DOHH2 (cell line): ENCODE results near the gene BMP8B.
A peak's percentile ranks its signal among the peaks of the same experiment; 100 is the strongest.

ENCODE experiments used
- EZH2phosphoT487 ChIP-seq: fragments of 200-600 bp; sonication (generic); IDR thresholded peaks from 2 replicates; pipeline ENCODE4 v1.6.1; 2017; ENCODE audit warnings: borderline replicate concordance, mild to moderate bottlenecking, antibody characterized with exemption, low read length, moderate library complexity, mixed read lengths
- TF ChIP-seq, protein P1 (sequence below): fragments of 200-600 bp; sonication (generic); IDR thresholded peaks from one replicate; pipeline ENCODE4 v1.5.1; 2014; ENCODE audit warnings: antibody characterized with exemption, mild to moderate bottlenecking, low read depth, low read length; ENCODE audit not compliant: poor library complexity, severe bottlenecking

DNA sequence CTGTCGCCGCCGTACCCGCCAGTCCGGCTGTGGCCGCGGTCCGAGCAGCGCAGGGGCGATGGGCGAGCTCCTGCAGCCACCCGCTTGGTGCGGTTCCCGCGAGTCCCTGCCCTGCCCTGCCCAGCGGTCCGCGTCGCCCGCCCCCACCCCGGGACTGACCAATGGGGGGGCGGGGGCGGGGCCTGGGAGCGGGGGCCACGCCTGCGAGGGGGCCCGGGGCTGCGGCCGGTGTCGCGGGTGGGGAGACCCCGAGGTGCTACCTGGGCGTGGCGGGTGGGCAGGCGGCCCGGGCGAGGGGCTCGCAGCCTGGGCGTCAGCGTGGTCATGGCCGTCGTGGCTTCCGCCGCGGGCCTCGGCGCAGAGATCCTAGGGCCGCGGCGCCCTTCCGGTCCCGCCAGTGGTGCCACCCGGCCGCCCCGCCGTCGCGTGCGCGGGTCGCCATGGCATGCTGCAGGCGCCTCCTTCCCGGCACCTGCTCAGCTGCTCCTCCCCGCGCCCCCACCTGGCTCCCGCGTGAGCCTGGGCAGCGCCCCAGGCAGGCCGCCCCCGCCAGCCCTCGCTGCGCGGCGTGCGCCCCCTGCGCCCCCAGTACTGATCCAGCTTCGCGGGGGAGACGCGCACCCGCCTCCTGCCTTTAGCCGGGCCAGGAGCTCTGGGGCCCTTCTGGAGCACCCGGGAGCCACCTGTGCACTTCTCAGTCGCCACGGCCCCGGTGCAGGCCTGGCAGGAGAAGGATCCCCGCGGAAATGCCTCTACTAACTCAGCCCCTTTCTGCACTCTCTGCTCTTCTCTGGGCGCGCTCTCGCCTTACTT lies at the start of gene BMP8B:
- TF ChIP-seq, protein P1, sequence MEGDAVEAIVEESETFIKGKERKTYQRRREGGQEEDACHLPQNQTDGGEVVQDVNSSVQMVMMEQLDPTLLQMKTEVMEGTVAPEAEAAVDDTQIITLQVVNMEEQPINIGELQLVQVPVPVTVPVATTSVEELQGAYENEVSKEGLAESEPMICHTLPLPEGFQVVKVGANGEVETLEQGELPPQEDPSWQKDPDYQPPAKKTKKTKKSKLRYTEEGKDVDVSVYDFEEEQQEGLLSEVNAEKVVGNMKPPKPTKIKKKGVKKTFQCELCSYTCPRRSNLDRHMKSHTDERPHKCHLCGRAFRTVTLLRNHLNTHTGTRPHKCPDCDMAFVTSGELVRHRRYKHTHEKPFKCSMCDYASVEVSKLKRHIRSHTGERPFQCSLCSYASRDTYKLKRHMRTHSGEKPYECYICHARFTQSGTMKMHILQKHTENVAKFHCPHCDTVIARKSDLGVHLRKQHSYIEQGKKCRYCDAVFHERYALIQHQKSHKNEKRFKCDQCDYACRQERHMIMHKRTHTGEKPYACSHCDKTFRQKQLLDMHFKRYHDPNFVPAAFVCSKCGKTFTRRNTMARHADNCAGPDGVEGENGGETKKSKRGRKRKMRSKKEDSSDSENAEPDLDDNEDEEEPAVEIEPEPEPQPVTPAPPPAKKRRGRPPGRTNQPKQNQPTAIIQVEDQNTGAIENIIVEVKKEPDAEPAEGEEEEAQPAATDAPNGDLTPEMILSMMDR, result peak; percentile 15
- no peak for TF ChIP-seq EZH2phosphoT487
